ENCODE results near the gene FAM120B.

DNA sequence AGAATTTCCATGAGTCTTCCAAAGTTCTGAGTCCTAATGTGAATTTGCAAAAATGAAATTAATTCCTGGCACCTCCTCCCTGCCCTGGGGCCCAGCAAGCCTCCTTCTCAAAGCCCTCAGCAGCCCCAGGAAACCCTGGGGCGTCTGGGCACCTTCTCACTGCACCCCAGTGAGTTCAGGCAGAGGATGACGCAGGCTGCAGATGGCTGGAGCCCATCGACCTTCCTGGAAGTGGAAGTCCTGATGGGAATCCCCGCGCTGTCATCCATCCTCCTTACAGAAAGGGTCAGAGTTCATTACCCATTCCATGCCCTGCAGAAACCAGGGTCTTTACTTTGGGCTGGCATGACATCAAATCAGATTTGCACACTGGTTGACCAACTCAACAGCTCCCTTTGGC, 47.3 kb upstream of the FAM120B start:
- TF ChIP-seq, protein P1, sequence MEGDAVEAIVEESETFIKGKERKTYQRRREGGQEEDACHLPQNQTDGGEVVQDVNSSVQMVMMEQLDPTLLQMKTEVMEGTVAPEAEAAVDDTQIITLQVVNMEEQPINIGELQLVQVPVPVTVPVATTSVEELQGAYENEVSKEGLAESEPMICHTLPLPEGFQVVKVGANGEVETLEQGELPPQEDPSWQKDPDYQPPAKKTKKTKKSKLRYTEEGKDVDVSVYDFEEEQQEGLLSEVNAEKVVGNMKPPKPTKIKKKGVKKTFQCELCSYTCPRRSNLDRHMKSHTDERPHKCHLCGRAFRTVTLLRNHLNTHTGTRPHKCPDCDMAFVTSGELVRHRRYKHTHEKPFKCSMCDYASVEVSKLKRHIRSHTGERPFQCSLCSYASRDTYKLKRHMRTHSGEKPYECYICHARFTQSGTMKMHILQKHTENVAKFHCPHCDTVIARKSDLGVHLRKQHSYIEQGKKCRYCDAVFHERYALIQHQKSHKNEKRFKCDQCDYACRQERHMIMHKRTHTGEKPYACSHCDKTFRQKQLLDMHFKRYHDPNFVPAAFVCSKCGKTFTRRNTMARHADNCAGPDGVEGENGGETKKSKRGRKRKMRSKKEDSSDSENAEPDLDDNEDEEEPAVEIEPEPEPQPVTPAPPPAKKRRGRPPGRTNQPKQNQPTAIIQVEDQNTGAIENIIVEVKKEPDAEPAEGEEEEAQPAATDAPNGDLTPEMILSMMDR (IDR thresholded peaks at IDR 0.05) = no peak
- TF ChIP-seq POLR2A (IDR thresholded peaks at IDR 0.05) = no peak
